ENCODE results near the gene ERMAP. TPM values are rescaled to one million over a fixed set of nuclear protein-coding genes. Genes with fewer than 3 reads are reported as not detected.

ERMAP gene
- total RNA-seq, 1 donor from 2014 or later: 18.2 TPM

DNA sequence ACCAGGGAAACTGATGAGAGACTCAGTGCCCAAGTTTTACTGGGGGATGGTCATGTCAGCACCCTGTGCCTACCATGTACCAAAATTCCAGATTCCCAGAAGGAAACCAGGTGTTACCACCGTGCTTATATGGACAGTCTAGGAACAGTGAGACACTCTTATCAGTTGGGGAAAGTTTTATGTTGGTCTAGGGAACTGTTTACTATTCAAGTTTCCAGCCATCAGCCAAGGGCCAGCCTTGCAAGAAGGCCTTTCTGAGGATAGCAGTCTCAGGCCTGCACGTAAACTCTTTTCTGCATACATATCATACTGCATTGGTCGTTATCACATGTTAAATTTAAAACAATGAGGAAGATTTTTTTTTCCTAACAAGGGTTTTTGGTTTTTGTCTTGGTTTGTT is 19.5 kb upstream of the ERMAP start:
- Histone ChIP-seq H3K36me3 (no peaks in the 10 kb centered on the region), H3K27me3 (no peaks in the 10 kb centered on the region), H3K9me3 (no peaks in the 10 kb centered on the region), H3K4me1 (no peaks in the 10 kb centered on the region), H3K4me3 (no peak overlapping the region), H3K27ac (no peak overlapping the region)
- intact Hi-C loops (cut with DNase I): no loop called here
- ATAC-seq (no peak), DNase-seq (no peak)
- TF ChIP-seq, protein P1, sequence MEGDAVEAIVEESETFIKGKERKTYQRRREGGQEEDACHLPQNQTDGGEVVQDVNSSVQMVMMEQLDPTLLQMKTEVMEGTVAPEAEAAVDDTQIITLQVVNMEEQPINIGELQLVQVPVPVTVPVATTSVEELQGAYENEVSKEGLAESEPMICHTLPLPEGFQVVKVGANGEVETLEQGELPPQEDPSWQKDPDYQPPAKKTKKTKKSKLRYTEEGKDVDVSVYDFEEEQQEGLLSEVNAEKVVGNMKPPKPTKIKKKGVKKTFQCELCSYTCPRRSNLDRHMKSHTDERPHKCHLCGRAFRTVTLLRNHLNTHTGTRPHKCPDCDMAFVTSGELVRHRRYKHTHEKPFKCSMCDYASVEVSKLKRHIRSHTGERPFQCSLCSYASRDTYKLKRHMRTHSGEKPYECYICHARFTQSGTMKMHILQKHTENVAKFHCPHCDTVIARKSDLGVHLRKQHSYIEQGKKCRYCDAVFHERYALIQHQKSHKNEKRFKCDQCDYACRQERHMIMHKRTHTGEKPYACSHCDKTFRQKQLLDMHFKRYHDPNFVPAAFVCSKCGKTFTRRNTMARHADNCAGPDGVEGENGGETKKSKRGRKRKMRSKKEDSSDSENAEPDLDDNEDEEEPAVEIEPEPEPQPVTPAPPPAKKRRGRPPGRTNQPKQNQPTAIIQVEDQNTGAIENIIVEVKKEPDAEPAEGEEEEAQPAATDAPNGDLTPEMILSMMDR (IDR thresholded peaks at IDR 0.05): no peak

DNA sequence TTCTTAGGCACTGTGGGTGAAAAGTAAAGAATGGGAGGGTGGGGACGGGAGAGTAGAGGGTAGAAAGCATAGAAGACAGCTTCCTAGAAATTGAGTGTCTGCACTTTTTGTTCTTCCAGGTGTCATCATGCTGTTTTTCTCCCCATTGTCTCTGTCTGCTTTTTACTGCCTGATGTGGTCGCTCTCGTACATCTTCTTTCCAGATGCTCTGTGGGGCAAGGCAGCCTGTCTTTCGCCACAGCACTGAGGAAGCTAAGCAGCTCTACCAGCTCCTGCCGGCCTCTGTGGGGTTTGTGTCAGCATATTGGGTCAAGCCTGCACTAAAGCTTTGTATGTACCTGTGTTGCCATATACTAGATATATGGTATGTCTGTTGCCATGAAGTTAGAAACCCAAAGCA is 18.9 kb upstream of the ERMAP start:
- TF ChIP-seq, protein P1 (IDR thresholded peaks at IDR 0.05): no peak
- Histone ChIP-seq H3K27ac (no peak overlapping the region), H3K36me3 (no peaks in the 10 kb centered on the region), H3K4me3 (no peak overlapping the region), H3K9me3 (no peaks in the 10 kb centered on the region), H3K4me1 (no peaks in the 10 kb centered on the region), H3K27me3 (no peaks in the 10 kb centered on the region)
- DNase-seq (no peak), ATAC-seq (no peak)
- intact Hi-C loops (cut with DNase I): no loop called here

DNA sequence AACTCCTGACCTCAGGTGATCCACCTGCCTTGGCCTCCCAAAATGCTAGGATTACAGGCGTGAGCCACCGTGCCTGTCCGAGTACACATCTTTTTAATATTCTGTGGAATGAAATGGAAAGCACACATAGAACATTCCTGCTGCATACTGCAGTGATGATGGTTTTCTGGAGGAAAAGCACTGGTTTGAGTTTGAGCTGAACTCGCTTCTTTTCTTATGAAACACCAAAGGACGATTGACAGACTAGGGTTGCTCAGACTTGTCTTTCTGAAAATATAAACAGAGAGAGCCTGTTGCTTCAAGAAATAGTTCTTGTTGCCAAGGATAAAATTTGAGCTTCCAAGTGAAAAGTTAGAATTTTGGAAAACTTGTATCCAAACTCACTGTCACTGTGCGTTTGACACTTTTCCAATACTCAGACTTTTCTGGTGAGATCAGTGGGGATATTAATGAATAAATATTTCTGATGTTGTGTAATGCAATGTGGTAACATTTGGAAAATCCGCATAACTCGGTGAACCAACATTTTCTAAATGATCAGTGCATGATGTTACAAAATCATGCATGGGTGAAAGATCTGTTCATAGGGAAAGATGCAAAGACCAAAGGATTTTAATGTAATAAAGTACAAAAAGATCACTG is 15.0 kb upstream of the ERMAP start:
- TF ChIP-seq, protein P1 (IDR thresholded peaks at IDR 0.05): no peak
- Histone ChIP-seq H3K4me1 (no peaks in the 10 kb centered on the region), H3K36me3 (peaks cover 6% of the 10 kb centered on the region), H3K27me3 (no peaks in the 10 kb centered on the region), H3K9me3 (no peaks in the 10 kb centered on the region), H3K27ac (no peak overlapping the region), H3K4me3 (no peak overlapping the region)
- no peak for ATAC-seq
- no peak for DNase-seq
- intact Hi-C loops (cut with DNase I): no loop called here

DNA sequence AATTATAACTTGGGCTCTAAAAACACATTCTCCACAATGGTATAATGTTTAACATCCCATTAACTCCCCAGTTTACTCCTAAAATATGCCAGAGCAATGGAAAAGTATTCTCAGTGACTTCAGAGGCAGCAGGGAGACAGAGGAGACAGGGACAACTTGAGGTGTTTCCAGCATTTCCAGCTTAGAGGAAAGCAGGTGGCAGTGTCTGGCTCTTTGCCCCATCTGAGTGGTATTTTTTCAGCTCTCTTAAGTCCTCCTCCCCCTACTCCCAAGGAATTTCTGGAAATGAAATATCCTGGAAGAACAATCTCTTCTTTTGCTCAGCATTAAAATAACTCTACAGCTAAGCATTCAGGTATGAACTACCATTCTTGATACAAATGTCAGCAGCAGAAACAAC is 10.8 kb upstream of the ERMAP start:
- no peak for ATAC-seq
- no peak overlapping the region for H3K27ac ChIP-seq
- no peaks in the 10 kb centered on the region for H3K9me3 ChIP-seq
- peaks cover 9% of the 10 kb centered on the region for H3K36me3 ChIP-seq
- H3K27me3 ChIP-seq: no peaks in the 10 kb centered on the region
- TF ChIP-seq, protein P1 (IDR thresholded peaks at IDR 0.05): no peak
- H3K4me3 ChIP-seq: no peak overlapping the region
- H3K4me1 ChIP-seq: no peaks in the 10 kb centered on the region
- no peak for DNase-seq
- intact Hi-C loops (cut with DNase I): no loop called here

DNA sequence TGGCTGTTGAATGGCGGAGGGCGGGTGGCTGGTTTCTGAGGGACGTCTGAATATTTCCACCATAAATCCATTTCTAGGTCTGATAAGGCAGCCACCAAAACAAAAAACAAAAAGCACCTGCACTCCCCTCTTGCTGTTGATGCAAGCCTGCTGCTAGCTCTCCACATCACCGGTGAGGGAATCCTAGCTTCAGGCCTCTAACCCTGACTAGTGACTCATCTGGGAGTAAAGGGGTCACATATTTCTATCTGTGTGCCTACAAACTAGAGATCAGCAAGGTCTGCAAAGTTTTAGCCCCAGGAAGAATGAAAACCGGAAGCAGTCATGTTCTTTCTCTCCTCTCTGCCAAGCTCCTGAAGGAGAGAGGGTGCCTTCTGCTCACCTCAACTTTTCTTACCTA is 10.3 kb upstream of the ERMAP start:
- H3K4me3 ChIP-seq: no peak overlapping the region
- TF ChIP-seq, protein P1 (IDR thresholded peaks at IDR 0.05): no peak
- no peaks in the 10 kb centered on the region for H3K27me3 ChIP-seq
- H3K9me3 ChIP-seq: no peaks in the 10 kb centered on the region
- peaks cover 9% of the 10 kb centered on the region for H3K36me3 ChIP-seq
- no peaks in the 10 kb centered on the region for H3K4me1 ChIP-seq
- intact Hi-C loops (cut with DNase I): no loop called here
- no peak overlapping the region for H3K27ac ChIP-seq
- no peak for DNase-seq
- no peak for ATAC-seq

Data from upper lobe of right lung (tissue), 1 donor.